PFSK-1 (cell line): ENCODE data around the gene HLA-DRA.

ENCODE experiments used
- FOXP2 ChIP-seq: optimal IDR thresholded peaks from 2 replicates; pipeline ENCODE3; 2011; ENCODE audit warnings: borderline replicate concordance, control low read depth, inconsistent platforms; ENCODE audit not compliant: insufficient read depth; ENCODE audit errors: extremely low read length, extremely low read depth
- POLR2AphosphoS5 ChIP-seq: IDR thresholded peaks from 2 replicates; pipeline ENCODE4 v1.6.1; 2012; ENCODE audit warnings: low read depth, mild to moderate bottlenecking, control low read depth, low read length, moderate library complexity
- REST ChIP-seq, 2 experiments: IDR thresholded peaks; 2 replicates each; pipeline versions ENCODE4 v1.6.1 to v1.8.0; 2011 to 2012; ENCODE audit warnings: low read depth in 2 of 2, low read length in 2 of 2, control low read depth in 1 of 2, inconsistent platforms in 1 of 2, mild to moderate bottlenecking in 1 of 2, moderate library complexity in 1 of 2; ENCODE audit not compliant: insufficient read depth in 1 of 2
- SIN3A ChIP-seq: IDR thresholded peaks from 2 replicates; pipeline ENCODE4 v1.6.1; 2012; ENCODE audit warnings: mild to moderate bottlenecking, low read length, moderate library complexity, borderline replicate concordance; ENCODE audit not compliant: insufficient read depth
- TAF1 ChIP-seq: IDR thresholded peaks from 2 replicates; pipeline ENCODE4 v1.6.1; 2012; ENCODE audit warnings: low read length, control low read depth, borderline replicate concordance; ENCODE audit not compliant: insufficient read depth

The HLA-DRA gene

DNA sequence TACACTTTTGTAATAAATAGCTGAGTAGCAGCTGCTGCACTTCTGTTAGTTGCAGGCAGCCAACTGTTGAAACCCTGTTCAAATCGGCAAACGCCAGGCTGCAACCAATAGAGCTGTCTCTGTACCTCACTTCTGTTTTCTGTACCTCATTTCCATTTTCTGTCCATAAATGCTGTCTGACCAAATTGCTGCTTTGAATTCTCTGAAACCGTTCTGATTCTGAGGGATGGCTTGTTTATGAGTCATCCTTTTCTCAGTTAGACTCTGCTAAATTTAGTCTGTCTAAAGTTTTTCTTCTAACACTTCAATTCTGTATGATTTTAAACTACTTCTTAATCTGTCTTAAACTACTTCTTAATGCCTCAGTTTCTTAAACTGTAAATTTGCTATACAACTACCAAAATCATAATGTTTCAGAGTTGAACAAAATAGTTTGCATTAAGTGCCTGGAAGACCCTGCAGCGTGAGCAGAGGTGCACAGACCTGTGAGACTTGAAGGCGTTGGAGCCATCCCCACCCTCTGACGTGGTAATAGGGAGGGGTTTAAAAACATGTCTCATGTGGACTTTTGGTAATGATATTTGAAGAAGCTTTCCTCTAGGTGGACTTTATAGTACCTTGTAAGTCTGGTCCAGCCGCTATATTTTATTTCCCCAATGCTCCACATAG lies 42.3 kb upstream of the HLA-DRA start:
- TF ChIP-seq TAF1 (no peak), POLR2AphosphoS5 (no peak), SIN3A (no peak), FOXP2 (no peak), REST (IDR thresholded peaks at IDR 0.05; ENCODE audit: insufficient read depth in 1 of 2, low read depth in 2 of 2, low read length in 2 of 2) (no peak)

DNA sequence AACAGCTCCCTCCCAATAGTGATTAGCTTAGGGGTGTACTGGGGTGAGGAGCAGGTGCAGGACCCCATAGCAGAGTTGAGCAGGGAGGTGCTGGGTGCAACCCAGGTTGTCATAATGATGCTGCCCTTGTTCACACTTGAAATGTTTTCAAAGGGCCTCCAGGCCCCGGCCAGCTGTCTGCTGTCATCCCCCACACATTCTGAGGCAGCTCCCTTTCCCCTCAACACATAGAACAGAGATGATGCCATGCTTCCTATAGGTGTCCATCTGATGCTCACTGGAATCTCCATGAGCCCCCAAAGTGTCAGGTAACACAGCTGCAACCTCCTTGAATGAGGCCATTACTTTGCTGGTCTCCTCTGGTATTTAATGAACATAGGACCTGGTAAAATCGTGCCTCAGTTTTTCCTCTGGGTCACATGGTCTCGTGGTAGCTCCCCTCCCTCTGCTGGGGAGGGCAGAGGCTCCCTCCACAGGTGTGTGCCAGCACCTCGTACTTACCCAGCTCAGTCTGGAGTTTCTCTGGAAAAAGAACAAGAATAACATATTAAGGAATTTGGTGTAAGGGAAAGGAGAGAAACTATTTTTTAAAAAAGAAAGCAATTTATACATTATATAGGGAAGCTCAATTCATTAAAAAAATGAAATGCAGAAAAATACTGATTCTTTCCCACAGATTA lies 38.3 kb upstream of the HLA-DRA start:
- no peak for TF ChIP-seq FOXP2
- no peak for TF ChIP-seq POLR2AphosphoS5
- no peak for TF ChIP-seq TAF1
- no peak for TF ChIP-seq SIN3A
- TF ChIP-seq REST (IDR thresholded peaks at IDR 0.05; ENCODE audit: insufficient read depth in 1 of 2, low read depth in 2 of 2, low read length in 2 of 2): no peak

DNA sequence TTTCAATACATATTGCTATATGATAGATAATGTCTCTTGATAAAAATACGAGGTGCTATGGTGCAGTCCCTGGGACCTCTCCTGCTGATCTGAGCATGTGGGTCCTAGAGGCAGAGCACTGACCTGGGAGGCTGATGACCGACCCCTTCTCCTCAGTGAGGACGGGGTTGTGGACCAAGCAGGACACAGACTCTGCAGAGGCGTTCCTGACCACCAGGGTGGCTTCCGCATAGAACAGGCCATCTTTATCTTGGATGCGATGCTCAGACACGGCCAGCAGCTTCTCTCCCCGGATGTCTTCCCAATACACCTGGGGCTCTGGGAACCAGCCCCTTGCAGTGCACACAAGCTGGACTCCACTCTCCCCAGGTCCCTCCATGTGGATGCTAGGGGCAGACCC lies 36.9 kb upstream of the HLA-DRA start:
- TF ChIP-seq REST (IDR thresholded peaks at IDR 0.05; ENCODE audit: insufficient read depth in 1 of 2, low read depth in 2 of 2, low read length in 2 of 2): no peak
- no peak for TF ChIP-seq POLR2AphosphoS5
- TF ChIP-seq TAF1: no peak
- no peak for TF ChIP-seq SIN3A
- no peak for TF ChIP-seq FOXP2

GRCh38 chr6:32405656-32406055 lies 34.0 kb upstream of the HLA-DRA start:
- TF ChIP-seq TAF1 (no peak), FOXP2 (no peak), REST (IDR thresholded peaks at IDR 0.05; ENCODE audit: insufficient read depth in 1 of 2, low read depth in 2 of 2, low read length in 2 of 2) (no peak), POLR2AphosphoS5 (no peak)

DNA sequence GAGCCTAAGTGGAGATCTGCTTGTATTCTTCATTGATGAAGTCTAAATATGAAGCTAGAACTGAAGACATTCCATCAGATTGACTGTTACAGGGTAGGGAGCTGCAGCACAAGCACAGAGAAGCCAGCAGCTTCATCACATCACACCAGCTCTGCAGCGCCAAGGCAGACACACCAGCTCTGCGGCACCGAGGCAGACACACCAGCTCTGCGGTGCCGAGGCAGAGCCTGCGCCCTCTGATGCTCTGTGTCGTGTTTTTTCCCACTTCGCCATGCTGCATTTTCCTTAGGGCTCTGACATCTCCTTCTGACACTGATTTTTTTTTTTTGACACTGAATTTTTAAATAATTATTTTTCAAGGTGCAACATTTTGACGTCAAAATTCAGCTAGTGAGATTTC lies 33.5 kb upstream of the HLA-DRA start:
- TF ChIP-seq REST (IDR thresholded peaks at IDR 0.05; ENCODE audit: insufficient read depth in 1 of 2, low read depth in 2 of 2, low read length in 2 of 2) (no peak), TAF1 (no peak), FOXP2 (no peak), SIN3A (no peak), POLR2AphosphoS5 (no peak)
